GM19455 (cell line): Measurements from ENCODE around the gene PHETA1.

Source experiments
- ATAC-seq: cut with Tn5 transposase; IDR thresholded peaks from one replicate; pipeline ENCODE4 v1.9.1; 2021; ENCODE audit not compliant: unreplicated experiment

PHETA1 gene

GRCh38 chr12:111327474-111327873 lies 41.4 kb downstream of the PHETA1 start:
- ATAC-seq = no peak

- no peak for ATAC-seq
Measured at GRCh38 chr12:111322336-111323250, 46.3 kb downstream of the PHETA1 start.

- ATAC-seq = no peak
Measured at GRCh38 chr12:111321317-111321716, 47.6 kb downstream of the PHETA1 start.

GRCh38 chr12:111320258-111321050 lies 48.4 kb downstream of the PHETA1 start:
- ATAC-seq = no peak

- ATAC-seq = no peak
Measured at GRCh38 chr12:111319600-111320257, 49.2 kb downstream of the PHETA1 start.

- ATAC-seq = no peak
Measured at GRCh38 chr12:111318450-111318849, 50.4 kb downstream of the PHETA1 start.

- ATAC-seq = no peak
Measured at GRCh38 chr12:111316671-111317070, 52.2 kb downstream of the PHETA1 start.

- ATAC-seq = no peak
Measured at GRCh38 chr12:111314953-111315539, 53.8 kb downstream of the PHETA1 start.

- no peak for ATAC-seq
Measured at GRCh38 chr12:111313833-111314259, 55.0 kb downstream of the PHETA1 start.

- no peak for ATAC-seq
Measured at GRCh38 chr12:111312708-111313107, 56.2 kb downstream of the PHETA1 start.

- no peak for ATAC-seq
Measured at GRCh38 chr12:111312016-111312415, 56.9 kb downstream of the PHETA1 start.

- no peak for ATAC-seq
Measured at GRCh38 chr12:111311011-111311410, 57.9 kb downstream of the PHETA1 start.
